Measurements from ENCODE around the gene MRPL9.
"Not testable (repeated sequence)": the region's sequence is repeated elsewhere in the genome, so short reads cannot be mapped to it uniquely, and the experiment has no call there.

MRPL9 gene

GRCh38 chr1:151790071-151790939 lies 27.0 kb upstream of the MRPL9 start, which contains the start of gene TDRKH:
TSS of gene TDRKH (minus strand) at chr1:151790500. CDS start at chr1:151783022, 7,478 bp downstream.
- DNase-seq = peak; percentile 85

DNA sequence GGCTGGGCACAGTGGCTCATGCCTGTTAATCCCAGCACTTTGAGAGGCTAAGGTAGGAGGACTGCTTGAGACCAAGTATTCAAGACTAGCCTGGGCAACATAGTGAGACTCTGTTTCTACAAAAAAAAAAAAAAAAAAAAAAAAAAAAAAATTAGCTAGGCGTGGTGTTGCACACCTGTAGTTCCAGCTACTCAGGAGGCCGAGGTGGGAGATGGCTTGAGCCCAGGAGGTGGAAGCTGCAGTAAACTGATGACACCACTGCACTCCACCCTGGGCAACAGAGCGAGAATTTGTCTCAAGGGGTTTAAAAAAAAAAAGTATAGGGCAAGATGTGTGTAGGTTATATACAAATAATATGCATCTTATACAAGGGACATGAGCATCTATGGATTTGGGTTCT lies 24.4 kb upstream of the MRPL9 start:
- DNase-seq = no peak

GRCh38 chr1:151783796-151784195 lies 20.5 kb upstream of the MRPL9 start:
- DNase-seq = no peak

- DNase-seq = no peak
Observed at GRCh38 chr1:151782741-151783140, 19.4 kb upstream of the MRPL9 start.

DNA sequence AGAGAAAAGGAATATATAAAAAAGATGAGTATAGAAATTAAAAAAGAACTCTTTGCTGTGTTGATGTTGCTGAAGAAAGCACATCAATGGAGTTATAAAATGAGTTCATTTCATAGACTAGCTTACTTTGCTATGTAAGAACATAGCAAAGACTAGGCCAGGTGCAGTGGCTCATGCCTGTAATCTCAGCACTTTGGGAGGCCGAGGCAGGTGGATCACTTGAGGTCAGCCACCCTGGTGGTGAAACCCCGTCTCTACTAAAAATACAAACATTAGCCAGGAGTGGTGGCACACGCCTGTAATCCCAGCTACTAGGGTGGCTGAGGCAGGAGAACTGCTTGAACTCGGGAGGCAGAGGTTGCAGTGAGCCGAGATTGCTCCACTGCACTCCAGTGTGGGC lies 18.7 kb upstream of the MRPL9 start:
- not testable (repeated sequence) for DNase-seq

DNA sequence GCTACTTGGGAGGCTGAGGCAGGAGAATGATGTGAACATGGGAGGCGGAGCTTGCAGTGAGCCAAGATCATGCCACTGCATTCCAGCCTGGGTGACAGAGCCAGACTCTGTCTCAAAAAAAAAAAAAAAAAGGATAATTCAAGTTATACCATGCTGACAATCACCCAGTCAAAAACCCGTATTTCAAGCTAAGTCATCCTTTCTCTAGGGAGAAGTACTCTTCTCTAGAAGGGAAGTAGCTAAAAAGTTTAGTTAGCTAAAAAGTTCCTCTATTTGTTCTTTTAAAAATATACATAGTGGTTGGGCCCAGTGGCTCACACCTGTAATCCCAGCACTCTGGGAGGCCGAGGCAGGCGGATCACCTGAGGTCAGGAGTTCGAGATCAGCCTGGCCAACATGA lies 17.4 kb upstream of the MRPL9 start:
- not testable (repeated sequence) for DNase-seq

GRCh38 chr1:151779852-151780251 lies 16.6 kb upstream of the MRPL9 start:
- DNase-seq = no peak

GRCh38 chr1:151777317-151777716 lies 14.0 kb upstream of the MRPL9 start:
- DNase-seq = no peak

DNA sequence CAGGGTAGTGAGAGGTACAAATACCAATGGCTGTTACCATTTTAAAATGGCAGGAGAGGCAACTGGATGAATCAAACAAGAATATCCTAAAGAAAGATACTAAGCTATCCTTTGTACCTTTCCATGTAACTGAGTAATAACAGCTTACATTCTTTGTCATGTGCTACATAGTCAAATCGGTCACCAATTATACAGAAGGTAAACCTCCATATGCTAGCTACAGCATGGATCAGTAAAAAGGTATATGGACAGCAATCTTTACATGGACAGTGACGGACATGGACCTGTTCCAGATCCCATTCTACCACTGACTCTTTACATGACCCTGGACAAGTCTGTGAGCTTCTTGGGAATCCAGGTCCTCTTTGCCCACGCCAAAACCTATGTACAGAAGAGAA lies 13.4 kb upstream of the MRPL9 start:
- DNase-seq = no peak

- DNase-seq = no peak
Observed at GRCh38 chr1:151775894-151776664, 12.8 kb upstream of the MRPL9 start.

DNA sequence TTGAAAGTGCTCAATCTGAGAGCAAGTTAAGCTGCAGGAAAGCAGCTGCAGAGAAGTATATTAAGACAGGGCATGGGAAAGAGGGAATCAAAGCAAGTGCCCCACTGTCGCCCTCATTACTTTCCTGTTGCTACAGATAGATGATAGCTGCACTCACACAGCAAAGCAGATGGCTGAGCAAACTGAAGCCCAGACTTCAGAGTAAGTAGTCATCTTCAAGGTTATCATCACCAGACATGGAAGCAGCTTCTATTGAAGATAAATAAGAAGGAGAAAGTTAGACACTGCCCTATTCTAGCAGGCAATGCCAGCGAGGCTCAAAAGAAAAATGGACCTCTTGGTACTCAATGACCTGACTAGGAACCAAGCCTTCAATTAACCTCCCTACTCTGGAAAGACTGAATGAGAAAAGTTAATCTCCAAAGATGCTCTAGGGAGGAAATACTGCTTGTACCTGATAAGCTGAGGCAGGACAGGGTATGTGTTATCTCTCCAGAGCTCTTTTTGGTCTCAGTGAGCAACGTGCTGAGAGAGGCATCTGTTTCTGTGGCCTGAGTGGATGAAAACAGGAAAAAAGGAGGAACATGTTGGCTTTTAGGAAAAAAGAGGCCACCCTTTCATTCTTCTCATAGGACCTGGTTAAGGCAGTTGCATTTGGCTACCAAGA lies 11.1 kb upstream of the MRPL9 start:
- no peak for DNase-seq

DNA sequence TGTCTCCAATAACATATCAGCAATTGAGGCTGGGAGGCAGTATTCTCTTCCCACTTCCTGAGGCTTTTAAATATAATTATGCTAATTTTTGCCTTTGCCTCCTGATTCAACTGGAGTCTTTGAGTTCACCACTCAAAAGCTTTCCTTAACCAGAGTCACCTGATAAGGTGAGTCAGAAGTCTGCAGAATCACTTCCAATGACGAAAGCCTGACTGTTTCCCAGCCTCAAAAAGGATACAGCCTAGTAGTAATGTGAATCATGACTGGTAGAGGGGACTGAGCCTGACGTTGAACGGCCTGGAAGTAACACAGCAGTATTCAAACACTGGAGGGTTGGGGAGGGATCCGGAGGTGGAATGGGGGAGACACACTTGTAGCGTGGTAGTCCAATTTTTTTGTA lies 10.4 kb upstream of the MRPL9 start:
- no peak for DNase-seq

DNA sequence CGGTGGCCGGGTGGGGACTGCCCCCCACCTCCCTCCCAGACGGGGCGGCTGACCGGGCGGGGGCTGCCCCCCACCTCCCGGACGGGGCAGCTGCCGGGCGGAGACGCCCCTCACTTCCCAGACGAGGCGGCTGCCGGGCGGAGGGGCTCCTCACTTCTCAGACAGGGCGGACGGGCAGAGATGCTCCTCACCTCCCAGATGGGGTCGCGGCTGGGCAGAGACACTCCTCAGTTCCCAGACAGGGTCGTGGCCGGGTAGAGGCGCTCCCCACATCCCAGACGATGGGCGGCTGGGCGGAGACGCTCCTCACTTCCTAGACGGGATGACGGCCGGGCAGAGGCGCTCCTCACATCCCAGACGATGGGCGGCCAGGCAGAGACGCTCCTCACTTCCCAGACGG lies 6.0 kb upstream of the MRPL9 start:
- DNase-seq = not testable (repeated sequence)

DNA sequence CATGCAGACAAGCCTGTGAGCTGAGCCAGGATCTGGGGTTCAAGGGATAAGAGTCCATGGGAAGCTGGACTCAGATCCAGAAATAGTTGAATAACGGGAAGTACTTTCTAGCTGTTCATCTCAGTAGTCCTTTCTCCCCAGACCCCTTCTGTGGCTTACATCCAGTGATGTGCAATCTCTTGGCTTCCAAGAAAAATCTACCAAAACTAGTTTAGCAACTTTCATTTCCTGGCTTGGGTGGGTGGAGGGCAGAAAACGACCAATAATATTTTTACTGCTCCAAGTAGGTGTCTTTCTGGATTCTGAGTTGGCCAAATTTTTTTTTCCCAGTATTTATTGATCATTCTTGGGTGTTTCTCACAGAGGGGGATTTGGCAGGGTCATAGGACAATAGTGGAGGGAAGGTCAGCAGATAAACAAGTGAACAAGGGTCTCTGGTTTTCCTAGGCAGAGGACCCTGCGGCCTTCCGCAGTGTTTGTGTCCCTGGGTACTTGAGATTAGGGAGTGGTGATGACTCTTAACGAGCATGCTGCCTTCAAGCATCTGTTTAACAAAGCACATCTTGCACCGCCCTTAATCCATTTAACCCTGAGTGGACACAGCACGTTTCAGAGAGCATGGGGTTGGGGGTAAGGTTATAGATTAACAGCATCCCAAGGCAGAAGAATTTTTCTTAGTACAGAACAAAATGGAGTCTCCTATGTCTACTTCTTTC lies 5.2 kb upstream of the MRPL9 start:
- DNase-seq = not testable (repeated sequence)

- no peak for DNase-seq
Observed at GRCh38 chr1:151763990-151764389, 694 bp upstream of the MRPL9 start.

DNA sequence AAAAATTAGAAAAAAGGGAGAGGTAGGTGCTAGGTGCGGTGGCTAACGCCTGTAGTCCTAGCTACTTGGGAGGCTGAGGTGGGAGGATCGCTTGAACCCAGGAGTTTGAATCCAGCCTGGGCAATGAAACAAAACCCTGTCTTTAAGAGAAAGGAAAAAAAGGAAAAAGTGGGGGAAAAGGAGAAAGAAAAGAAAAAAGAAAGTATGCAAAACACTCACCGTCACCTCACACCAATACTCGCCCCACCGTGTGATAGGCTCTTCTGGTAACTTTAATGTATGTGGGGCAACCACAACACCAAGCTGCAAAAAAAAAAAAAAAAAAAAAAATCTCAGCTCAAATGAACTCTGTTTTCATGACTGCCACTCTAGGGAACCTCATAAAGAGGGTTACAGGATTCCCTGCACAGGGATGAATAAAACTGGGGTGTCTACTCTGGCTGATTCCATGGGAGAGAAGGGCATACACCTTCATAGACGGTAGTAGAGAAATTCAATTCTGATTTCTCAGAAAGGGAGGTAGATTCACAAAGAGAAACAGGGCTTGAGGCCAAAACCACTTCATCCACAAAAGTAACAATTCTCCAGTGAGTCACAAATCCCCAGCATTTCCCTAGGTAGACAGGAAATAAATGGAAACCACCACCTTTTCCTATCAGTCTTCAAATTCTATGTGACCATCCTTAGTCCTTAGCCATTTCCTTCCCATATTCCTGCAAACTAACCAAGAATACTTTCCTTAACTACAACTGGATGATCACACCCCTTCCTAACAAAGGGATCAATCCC lies 2.5 kb downstream of the MRPL9 start:
- no peak for DNase-seq

DNA sequence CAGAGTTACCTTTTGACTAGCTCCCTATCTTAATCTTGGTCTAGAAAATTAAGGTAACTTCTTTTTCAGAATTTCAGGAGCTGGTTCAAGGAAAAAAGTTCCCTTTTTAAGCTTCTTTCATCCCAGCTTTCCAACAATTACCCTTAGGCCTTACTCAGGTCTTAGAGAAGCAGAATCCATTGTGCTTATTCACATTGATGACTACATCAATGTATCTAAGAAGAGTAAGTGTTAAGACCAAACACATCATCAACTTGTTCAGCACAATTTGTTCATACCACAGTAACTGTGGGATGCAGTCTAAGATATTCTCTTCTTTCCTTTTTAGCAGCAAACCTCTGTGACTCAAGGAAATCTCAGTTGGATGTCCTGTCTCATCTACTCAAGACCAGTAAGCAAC lies 4.1 kb downstream of the MRPL9 start:
- DNase-seq = no peak

DNA sequence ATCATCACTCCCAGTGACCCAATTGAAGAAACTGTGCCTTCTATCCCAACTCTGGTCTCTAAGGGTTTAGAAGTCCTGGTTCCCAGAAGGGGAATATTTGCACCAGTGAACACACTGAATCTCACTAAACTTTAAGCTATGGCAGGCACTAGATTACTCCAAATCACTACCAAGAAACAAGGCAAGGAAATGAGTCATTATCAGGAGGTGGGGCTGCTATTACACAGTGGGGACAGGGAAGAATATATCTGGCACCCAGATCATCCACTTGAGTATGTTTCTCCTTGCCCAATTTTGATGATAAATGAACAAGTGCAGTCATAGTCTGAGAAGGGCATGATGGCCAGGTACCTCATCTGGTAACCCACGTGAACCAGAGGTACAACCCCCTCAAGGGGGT lies 7.0 kb downstream of the MRPL9 start:
- no peak for DNase-seq

- no peak for DNase-seq
Observed at GRCh38 chr1:151741516-151741915, 21.8 kb downstream of the MRPL9 start.

- no peak for DNase-seq
Observed at GRCh38 chr1:151739590-151740355, 23.5 kb downstream of the MRPL9 start.

DNA sequence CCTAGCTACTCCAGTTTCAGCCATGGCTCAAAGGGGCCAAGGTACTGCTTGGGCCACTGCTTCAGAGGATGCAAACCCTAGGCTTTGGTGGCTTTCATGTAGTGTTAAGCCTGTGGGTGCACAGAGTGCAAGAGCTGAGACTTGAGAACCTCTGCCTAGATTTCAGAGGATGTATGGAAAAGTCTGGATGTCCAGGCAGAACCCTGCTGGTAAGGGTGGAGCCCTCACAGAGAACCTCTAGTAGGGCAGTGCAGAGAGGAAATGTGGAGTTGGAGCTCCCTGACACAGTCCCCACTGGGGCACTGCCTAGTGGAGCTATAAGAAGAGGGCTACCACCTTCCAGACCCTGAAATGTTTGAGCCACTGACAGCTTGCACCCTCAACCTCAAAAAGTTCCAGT lies 25.8 kb downstream of the MRPL9 start:
- no peak for DNase-seq
